Loucy (cell line): ENCODE results near the gene PDIA4.

Source experiments
- EZH2phosphoT487 ChIP-seq: fragments of 200-600 bp; IDR thresholded peaks from 2 replicates; pipeline ENCODE4 v1.6.1; 2018; ENCODE audit warnings: antibody characterized with exemption, mild to moderate bottlenecking, moderate library complexity, borderline replicate concordance
- TF ChIP-seq, protein P1 (sequence below): fragments of 200-600 bp; sonication (generic); conservative IDR thresholded peaks from 2 replicates; pipeline ENCODE4 v1.5.1; 2014; ENCODE audit warnings: mild to moderate bottlenecking, antibody characterized with exemption, low read length

DNA sequence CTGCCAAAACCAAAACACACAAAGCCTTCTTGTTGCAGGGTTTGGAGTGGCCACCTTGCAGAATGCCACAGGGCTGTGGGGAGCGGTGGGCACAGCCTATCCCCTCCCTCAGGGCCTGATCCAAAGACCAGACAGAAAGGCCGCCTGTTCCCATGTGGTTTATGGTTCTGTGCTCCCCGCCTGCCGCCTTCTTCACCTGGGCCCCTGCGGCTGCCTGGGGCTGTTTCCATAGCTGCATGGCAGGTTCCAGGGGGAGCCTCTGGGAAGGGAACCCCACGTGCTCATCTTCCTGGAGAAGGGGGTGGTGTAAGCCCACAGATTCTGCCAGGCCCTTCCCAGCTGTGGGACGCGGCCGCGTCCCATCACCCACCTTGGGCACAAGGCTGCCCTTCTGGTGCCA lies 73.5 kb downstream of the PDIA4 start:
- TF ChIP-seq, protein P1, sequence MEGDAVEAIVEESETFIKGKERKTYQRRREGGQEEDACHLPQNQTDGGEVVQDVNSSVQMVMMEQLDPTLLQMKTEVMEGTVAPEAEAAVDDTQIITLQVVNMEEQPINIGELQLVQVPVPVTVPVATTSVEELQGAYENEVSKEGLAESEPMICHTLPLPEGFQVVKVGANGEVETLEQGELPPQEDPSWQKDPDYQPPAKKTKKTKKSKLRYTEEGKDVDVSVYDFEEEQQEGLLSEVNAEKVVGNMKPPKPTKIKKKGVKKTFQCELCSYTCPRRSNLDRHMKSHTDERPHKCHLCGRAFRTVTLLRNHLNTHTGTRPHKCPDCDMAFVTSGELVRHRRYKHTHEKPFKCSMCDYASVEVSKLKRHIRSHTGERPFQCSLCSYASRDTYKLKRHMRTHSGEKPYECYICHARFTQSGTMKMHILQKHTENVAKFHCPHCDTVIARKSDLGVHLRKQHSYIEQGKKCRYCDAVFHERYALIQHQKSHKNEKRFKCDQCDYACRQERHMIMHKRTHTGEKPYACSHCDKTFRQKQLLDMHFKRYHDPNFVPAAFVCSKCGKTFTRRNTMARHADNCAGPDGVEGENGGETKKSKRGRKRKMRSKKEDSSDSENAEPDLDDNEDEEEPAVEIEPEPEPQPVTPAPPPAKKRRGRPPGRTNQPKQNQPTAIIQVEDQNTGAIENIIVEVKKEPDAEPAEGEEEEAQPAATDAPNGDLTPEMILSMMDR, result no peak
- TF ChIP-seq EZH2phosphoT487, result no peak
